Medulla oblongata (tissue), 1 donor: ENCODE results near the gene FAM169A.
"Not testable (repeated sequence)": the region's sequence is repeated elsewhere in the genome, so short reads cannot be mapped to it uniquely, and the experiment has no call there.

Source experiments
- DNase-seq: peaks from one replicate; pipeline ENCODE4 v3.0.0-alpha.2; 2015; ENCODE audit errors: extremely low spot score

Gene FAM169A

DNA sequence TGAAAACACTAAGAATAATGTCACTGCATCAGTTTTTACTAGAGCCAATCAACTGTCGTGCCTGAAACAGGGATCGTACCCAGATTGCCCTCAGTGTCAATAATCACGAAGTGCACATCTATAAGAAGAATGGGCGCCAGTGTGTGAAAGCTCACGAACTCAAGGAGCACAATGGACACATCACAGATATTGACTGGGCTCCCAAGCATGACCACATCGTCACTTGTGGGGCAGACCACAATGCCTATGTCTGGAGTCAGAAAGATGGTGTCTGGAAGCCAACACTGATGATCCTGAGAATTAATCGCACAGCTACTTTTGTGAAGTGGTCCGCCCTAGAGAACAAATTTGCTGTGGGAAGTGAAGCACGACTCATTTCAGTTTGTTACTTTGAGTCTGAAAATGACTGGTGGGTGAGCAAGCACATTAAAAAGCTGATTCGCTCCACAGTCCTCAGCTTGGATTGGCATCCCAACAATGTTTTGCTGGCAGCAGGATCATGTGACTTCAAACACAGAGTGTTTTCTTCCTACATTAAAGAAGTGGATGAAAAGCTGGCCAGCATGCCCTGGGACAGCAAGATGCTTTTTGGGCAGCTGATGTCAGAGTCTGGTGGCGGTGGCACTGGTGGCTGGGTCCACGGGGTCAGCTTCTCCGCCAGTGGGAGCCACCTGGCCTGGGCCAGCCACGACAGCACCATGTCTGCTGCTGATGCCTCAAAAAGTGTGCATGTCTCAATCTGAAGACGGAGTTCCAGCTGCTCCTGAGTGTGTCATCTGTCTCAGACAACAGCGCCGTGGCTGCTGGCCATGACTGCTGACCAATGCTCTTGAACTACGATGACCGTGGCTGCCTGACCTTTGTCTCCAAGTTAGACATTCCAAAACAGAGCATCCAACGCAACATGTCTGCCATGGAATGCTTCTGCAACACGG lies 66.9 kb downstream of the FAM169A start:
- peak; percentile 59 for DNase-seq

DNA sequence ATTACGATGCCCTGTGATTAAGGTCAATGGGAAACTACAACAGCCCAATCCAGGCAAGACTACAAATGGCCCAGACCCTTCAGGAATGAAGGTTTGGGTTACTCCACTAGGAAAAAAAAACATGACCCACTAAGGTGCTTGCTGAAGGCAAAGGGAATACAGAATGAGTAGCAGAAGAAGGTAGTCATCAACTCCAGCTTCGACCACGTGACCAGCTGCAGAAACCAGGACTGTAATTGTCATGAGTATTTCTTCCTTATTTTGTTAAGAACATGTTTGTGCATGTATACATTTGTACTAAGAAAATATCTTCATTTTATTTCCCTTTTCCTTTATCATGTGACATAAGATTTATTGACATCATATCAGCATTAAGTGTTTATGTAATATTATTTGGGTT lies 74.5 kb downstream of the FAM169A start:
- not testable (repeated sequence) for DNase-seq

- no peak for DNase-seq
Measured at GRCh38 chr5:74787424-74787823, 78.8 kb downstream of the FAM169A start.

DNA sequence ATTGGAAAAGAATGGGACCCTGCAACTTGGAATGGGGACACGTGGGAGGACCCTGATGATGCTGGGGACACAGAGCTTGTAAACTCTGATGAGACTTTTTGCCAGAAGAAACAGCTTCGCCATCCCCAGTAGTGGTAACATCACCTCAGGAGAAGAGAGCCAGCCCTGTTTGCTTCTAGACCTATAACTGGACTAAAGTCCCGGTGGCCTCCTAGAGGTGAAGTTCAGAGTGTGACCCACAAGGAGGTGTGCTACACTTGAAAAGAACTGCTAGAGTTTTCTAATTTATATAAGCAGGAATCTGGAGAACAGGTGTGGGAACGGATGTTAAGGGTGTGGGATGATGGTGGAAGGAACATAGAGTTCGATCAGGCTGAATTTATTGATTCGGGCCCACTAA lies 79.3 kb downstream of the FAM169A start:
- no peak for DNase-seq

DNA sequence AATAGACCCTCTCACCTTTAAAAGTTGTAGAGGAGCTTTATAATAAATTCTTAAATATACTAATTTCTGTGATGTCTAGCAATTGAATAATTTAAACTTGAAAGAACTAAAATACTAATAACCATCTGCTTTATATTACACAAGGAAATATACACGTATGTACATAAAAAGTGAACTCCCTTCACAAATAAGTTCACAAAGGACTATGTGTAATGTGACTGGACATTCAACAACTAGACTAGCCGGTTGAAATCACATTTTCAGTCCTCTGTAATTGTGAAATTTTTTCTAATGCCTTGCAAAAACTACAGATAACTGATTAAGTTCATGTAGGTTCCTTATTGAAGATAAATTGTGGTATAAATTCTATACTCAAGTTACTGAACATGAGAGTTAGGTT lies 87.6 kb downstream of the FAM169A start:
- DNase-seq: no peak

- DNase-seq: no peak
Measured at GRCh38 chr5:74772359-74772758, 93.8 kb downstream of the FAM169A start.

- DNase-seq: no peak
Measured at GRCh38 chr5:74767579-74767913, 98.6 kb downstream of the FAM169A start.

DNA sequence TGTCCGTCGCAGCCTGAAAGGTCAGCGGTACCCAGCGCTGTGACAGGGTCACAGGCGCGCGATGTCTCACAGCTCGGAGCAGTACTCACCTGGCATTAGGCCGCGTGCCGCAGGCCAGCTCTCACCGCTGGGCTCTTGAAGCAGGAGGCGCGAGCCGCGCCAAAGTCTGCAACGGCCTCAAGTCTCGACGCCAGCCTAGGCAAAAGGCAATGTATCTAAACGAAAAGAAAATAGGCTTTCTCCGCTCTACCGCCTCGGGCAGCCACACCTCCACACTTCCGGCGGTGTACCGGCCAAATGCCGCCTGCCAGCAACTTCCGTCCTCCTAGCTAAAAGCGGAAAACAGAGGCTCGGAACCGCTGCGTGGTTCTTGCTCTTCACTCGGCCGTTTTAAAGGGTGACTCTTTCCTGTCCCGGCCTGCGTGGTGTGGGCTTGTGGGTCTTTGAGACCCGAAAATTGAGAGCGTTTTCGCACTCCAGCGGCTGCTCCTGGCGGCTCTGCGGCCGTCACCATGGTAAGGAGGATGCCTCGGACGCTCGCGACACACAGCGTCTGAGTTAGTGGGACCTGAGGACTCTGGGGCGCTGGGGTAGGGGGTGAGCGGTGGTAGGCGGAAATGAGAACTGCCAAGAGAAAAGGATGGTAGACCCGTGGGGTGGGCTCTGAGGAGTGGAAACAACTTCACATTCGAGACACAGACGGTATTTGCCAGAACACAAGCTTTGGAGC lies 99.2 kb downstream of the FAM169A start, which contains the start of the genes GFM2 and NSA2:
TSS of gene GFM2 (minus strand) at position 269 of the 730 bp plus-strand sequence. CDS start 3,375 bp downstream, outside the sequence.
TSS of gene NSA2 (plus strand) at position 401 of the 730 bp plus-strand sequence. CDS start at position 513, 112 bp downstream.
- peak; percentile 96 for DNase-seq

DNA sequence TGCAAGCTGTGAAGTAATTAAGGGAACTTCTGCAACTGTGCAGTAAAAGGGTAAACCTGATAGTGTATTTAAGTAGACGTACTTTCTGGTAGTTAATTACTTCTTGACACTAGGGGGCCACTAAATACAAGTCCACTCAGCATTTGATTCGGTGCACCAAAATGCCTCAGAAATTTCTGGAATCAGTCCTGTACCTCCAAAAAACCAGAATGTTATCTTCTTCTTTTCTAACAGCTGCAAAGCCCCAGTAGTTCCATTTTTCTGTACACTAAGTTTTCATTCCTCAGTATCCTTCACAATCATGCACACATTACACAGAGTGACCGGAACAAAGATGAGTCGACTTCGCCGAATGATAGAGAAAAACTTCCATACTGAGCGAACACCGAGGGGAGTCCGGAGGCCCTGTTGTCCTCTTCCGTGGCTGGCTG lies 99.8 kb downstream of the FAM169A start:
- DNase-seq: peak; percentile 73

- no peak for DNase-seq
Measured at GRCh38 chr5:74765929-74766328, 100.3 kb downstream of the FAM169A start.

DNA sequence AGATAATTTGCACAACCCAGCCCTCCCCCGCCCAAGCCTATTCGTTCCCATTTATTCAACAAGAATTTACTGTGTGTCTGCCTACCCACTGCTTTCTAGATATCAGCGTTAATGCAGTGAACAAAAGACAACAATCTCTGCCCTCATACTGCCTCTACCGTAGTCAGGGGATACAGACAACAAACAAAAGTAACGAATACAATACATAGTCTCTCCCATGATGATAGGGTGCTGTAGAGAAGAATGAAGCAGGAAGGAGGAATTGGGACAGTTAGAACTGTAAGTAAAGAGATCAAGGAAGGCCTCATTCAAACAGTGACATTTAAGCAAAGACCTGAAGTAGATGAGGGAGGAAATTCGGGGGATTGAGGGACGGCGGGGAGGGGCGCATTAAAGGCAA lies 101.0 kb downstream of the FAM169A start:
- no peak for DNase-seq

GRCh38 chr5:74763504-74763903 lies 102.7 kb downstream of the FAM169A start:
- no peak for DNase-seq

- DNase-seq: no peak
Measured at GRCh38 chr5:74762599-74762998, 103.6 kb downstream of the FAM169A start.

GRCh38 chr5:74761241-74761640 lies 104.9 kb downstream of the FAM169A start:
- no peak for DNase-seq

GRCh38 chr5:74748742-74749141 lies 117.4 kb downstream of the FAM169A start:
- DNase-seq: not testable (repeated sequence)

DNA sequence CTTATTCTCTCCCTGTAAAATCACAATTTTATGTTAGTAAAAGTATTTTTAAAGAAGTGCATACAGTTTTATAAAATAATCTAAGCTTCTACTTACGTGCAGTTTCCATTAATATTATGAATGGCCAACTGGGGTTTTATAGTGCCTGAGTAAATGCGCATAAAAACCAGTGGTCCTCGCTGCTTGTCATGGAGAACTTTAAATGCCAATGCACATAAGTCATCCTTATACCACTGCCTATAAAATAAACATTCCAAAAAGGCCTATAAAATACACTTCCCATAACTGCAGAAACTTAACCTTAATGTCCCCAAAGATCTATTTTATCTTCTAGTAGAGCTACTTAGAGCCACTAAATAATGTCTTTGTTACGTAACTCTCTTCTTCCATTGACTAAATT lies 127.8 kb downstream of the FAM169A start:
- DNase-seq: no peak

GRCh38 chr5:74736759-74737158 lies 129.4 kb downstream of the FAM169A start:
- peak; percentile 72 for DNase-seq
